Measurements from ENCODE around the gene ANKRD12.
A peak's percentile ranks its signal among the peaks of the same experiment; 100 is the strongest.

The ANKRD12 gene

GRCh38 chr18:9201224-9201623 is 64.6 kb downstream of the ANKRD12 start:
- no peak for TF ChIP-seq CTCF (IDR thresholded peaks at IDR 0.05; ENCODE audit: unreplicated experiment in 3 of 3)
- Mint-ChIP-seq H3K27ac (peak overlapping the region in 2 of 3 experiments; percentile 16 to 91), H3K9me3 (no peaks in the 10 kb centered on the region)

GRCh38 chr18:9204659-9205058 is 68.1 kb downstream of the ANKRD12 start:
- H3K9me3 Mint-ChIP-seq = no peaks in the 10 kb centered on the region
- H3K36me3 Mint-ChIP-seq (ENCODE audit: low read depth) = peaks cover 16% of the 10 kb centered on the region
- TF ChIP-seq CTCF (IDR thresholded peaks at IDR 0.05; ENCODE audit: unreplicated experiment in 3 of 3) = no peak
- peaks cover 17% of the 10 kb centered on the region for H3K4me1 Mint-ChIP-seq
- no peak overlapping the region for H3K4me3 Mint-ChIP-seq
- H3K27ac Mint-ChIP-seq = no peak overlapping the region
- H3K27me3 Mint-ChIP-seq (ENCODE audit: low read depth) = no peaks in the 10 kb centered on the region

More at GRCh38 chr18:9201224-9201623, 64.6 kb downstream of the ANKRD12 start:
- Mint-ChIP-seq H3K4me1 (peaks cover 22% of the 10 kb centered on the region), H3K27me3 (ENCODE audit: low read depth) (no peaks in the 10 kb centered on the region), H3K36me3 (ENCODE audit: low read depth) (peaks cover 8% of the 10 kb centered on the region), H3K4me3 (no peak overlapping the region)

GRCh38 chr18:9206421-9206820 is 69.8 kb downstream of the ANKRD12 start:
- peaks cover 5% of the 10 kb centered on the region for H3K4me1 Mint-ChIP-seq
- no peaks in the 10 kb centered on the region for H3K27me3 Mint-ChIP-seq (ENCODE audit: low read depth)
- no peak overlapping the region for H3K4me3 Mint-ChIP-seq
- no peaks in the 10 kb centered on the region for H3K9me3 Mint-ChIP-seq
- no peak for TF ChIP-seq CTCF (IDR thresholded peaks at IDR 0.05; ENCODE audit: unreplicated experiment in 3 of 3)
- no peak overlapping the region for H3K27ac Mint-ChIP-seq
- peaks cover 24% of the 10 kb centered on the region for H3K36me3 Mint-ChIP-seq (ENCODE audit: low read depth)

- no peak for TF ChIP-seq CTCF (IDR thresholded peaks at IDR 0.05; ENCODE audit: unreplicated experiment in 3 of 3)
- Mint-ChIP-seq H3K27me3 (ENCODE audit: low read depth) (no peaks in the 10 kb centered on the region), H3K27ac (no peak overlapping the region), H3K9me3 (no peaks in the 10 kb centered on the region), H3K36me3 (ENCODE audit: low read depth) (peaks cover 41% of the 10 kb centered on the region), H3K4me3 (no peak overlapping the region), H3K4me1 (peaks cover 4% of the 10 kb centered on the region)
Measured at GRCh38 chr18:9209279-9209678, 72.7 kb downstream of the ANKRD12 start.

GRCh38 chr18:9210966-9211365 is 74.4 kb downstream of the ANKRD12 start:
- Mint-ChIP-seq H3K4me3 (no peak overlapping the region), H3K27ac (no peak overlapping the region), H3K9me3 (no peaks in the 10 kb centered on the region), H3K4me1 (no peaks in the 10 kb centered on the region), H3K27me3 (ENCODE audit: low read depth) (no peaks in the 10 kb centered on the region), H3K36me3 (ENCODE audit: low read depth) (peaks cover 52% of the 10 kb centered on the region)
- no peak for TF ChIP-seq CTCF (IDR thresholded peaks at IDR 0.05; ENCODE audit: unreplicated experiment in 3 of 3)

- Mint-ChIP-seq H3K4me1 (no peaks in the 10 kb centered on the region), H3K4me3 (no peak overlapping the region)
Measured at GRCh38 chr18:9211955-9212354, 75.4 kb downstream of the ANKRD12 start.

More at GRCh38 chr18:9211955-9212354, 75.4 kb downstream of the ANKRD12 start:
- Mint-ChIP-seq H3K9me3 (no peaks in the 10 kb centered on the region), H3K27ac (no peak overlapping the region), H3K36me3 (ENCODE audit: low read depth) (peaks cover 60% of the 10 kb centered on the region), H3K27me3 (ENCODE audit: low read depth) (no peaks in the 10 kb centered on the region)
- no peak for TF ChIP-seq CTCF (IDR thresholded peaks at IDR 0.05; ENCODE audit: unreplicated experiment in 3 of 3)
